Measurements from ENCODE around the gene XAB2. TPM values are rescaled to one million over a fixed set of nuclear protein-coding genes. Genes with fewer than 3 reads are reported as not detected.

XAB2 gene
- total RNA-seq, 1 donor from 2014 or later, result 43.9 TPM

- H3K9me3 Mint-ChIP-seq, result no peaks in the 10 kb centered on the region
- H3K27me3 Mint-ChIP-seq (ENCODE audit: low read depth), result peaks cover under 1% of the 10 kb centered on the region
- no peak overlapping the region for H3K4me3 Mint-ChIP-seq
- no peak for DNase-seq (ENCODE audit: low spot score in 2 of 2, unreplicated experiment in 2 of 2)
- no peak overlapping the region for H3K27ac Mint-ChIP-seq
- peaks cover 9% of the 10 kb centered on the region for H3K36me3 Mint-ChIP-seq
- H3K4me1 Mint-ChIP-seq, result peaks cover 9% of the 10 kb centered on the region
- TF ChIP-seq CTCF (IDR thresholded peaks at IDR 0.05; ENCODE audit: unreplicated experiment), result no peak
Measured at GRCh38 chr19:7603919-7604318, 25.4 kb downstream of the XAB2 start.

- no peak for DNase-seq (ENCODE audit: low spot score in 2 of 2, unreplicated experiment in 2 of 2)
- H3K4me3 Mint-ChIP-seq, result no peak overlapping the region
- H3K36me3 Mint-ChIP-seq, result peaks cover 7% of the 10 kb centered on the region
- H3K9me3 Mint-ChIP-seq, result no peaks in the 10 kb centered on the region
- H3K4me1 Mint-ChIP-seq, result peaks cover 10% of the 10 kb centered on the region
- no peak overlapping the region for H3K27ac Mint-ChIP-seq
- no peak for TF ChIP-seq CTCF (IDR thresholded peaks at IDR 0.05; ENCODE audit: unreplicated experiment)
- H3K27me3 Mint-ChIP-seq (ENCODE audit: low read depth), result peaks cover 9% of the 10 kb centered on the region
Measured at GRCh38 chr19:7602935-7603497, 26.3 kb downstream of the XAB2 start.

- no peak overlapping the region for H3K4me3 Mint-ChIP-seq
- H3K27me3 Mint-ChIP-seq (ENCODE audit: low read depth), result peaks cover 16% of the 10 kb centered on the region
- H3K27ac Mint-ChIP-seq, result no peak overlapping the region
- no peaks in the 10 kb centered on the region for H3K9me3 Mint-ChIP-seq
- TF ChIP-seq CTCF (IDR thresholded peaks at IDR 0.05; ENCODE audit: unreplicated experiment), result no peak
- DNase-seq (ENCODE audit: low spot score in 2 of 2, unreplicated experiment in 2 of 2), result no peak
- H3K36me3 Mint-ChIP-seq, result peaks cover 6% of the 10 kb centered on the region
- H3K4me1 Mint-ChIP-seq, result peaks cover 13% of the 10 kb centered on the region
Measured at GRCh38 chr19:7602240-7602934, 27.0 kb downstream of the XAB2 start.

- H3K36me3 Mint-ChIP-seq, result peaks cover 4% of the 10 kb centered on the region
- H3K4me1 Mint-ChIP-seq, result peaks cover 16% of the 10 kb centered on the region
- DNase-seq (ENCODE audit: low spot score in 2 of 2, unreplicated experiment in 2 of 2), result no peak
- H3K9me3 Mint-ChIP-seq, result no peaks in the 10 kb centered on the region
- TF ChIP-seq CTCF (IDR thresholded peaks at IDR 0.05; ENCODE audit: unreplicated experiment), result no peak
- no peak overlapping the region for H3K4me3 Mint-ChIP-seq
- H3K27ac Mint-ChIP-seq, result no peak overlapping the region
- H3K27me3 Mint-ChIP-seq (ENCODE audit: low read depth), result peaks cover 23% of the 10 kb centered on the region
Measured at GRCh38 chr19:7600721-7601120, 28.6 kb downstream of the XAB2 start.

GRCh38 chr19:7598180-7598579, 31.2 kb downstream of the XAB2 start:
- peaks cover 4% of the 10 kb centered on the region for H3K36me3 Mint-ChIP-seq

More at GRCh38 chr19:7598180-7598579, 31.2 kb downstream of the XAB2 start:
- Mint-ChIP-seq H3K27ac (no peak overlapping the region), H3K9me3 (no peaks in the 10 kb centered on the region), H3K4me1 (peaks cover 21% of the 10 kb centered on the region), H3K4me3 (peak overlapping the region; percentile 78), H3K27me3 (ENCODE audit: low read depth) (peaks cover 39% of the 10 kb centered on the region)
- DNase-seq (ENCODE audit: low spot score in 2 of 2, unreplicated experiment in 2 of 2), result no peak
- no peak for TF ChIP-seq CTCF (IDR thresholded peaks at IDR 0.05; ENCODE audit: unreplicated experiment)
